ENCODE results near the gene PES1. TPM values are rescaled to one million over a fixed set of nuclear protein-coding genes. Genes with fewer than 3 reads are reported as not detected.

PES1 gene
- total RNA-seq = 113 and 115 TPM in 2 replicates

GRCh38 chr22:30591588-30592359 is at the start of gene PES1:
Gene PES1 (minus strand): TSS chr22:30591910. CDS start chr22:30591833, 77 bp downstream.

GRCh38 chr22:30635273-30636225 is 43.8 kb upstream of the PES1 start, which contains the start of gene SLC35E4:
Gene SLC35E4 (plus strand): TSS chr22:30635781. CDS start chr22:30636451, 670 bp downstream.

DNA sequence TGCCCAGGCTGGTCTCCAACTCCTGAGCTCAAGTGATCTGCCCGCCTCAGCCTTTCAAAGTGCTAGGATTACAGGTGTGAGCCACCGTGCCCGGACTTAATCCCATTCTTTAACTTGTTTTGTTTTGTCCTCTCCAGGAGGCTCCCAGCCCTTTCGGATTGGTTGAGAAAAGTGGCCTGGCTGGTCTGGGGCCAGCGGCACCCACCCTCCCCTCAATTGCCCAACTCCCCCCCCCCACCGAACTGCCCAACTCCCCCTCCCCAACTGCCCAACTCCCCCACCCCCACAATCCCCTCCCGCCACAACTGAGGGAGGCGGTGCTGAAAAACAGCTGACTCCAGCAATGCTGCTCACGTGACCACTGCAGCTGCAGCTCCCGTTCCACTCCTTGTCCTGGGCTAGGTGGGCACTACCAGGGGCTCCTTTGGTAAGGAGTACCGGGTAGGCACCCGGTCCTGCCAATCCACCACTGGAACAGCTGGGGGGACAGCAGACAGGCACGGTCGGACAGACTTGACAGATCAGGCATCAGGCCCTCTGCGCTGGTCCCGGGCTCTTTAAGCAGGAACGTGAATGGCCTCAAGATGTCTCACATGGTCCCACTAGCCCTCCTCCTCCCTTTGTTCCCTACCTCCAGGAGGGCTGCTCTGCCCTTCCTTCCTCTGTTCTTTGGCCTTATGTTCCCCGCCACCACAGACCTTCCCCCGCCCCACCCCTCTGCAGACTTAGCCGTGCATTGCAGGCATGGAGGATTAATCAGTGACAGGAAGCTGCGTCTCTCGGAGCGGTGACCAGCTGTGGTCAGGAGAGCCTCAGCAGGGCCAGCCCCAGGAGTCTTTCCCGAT is 15.0 kb upstream of the PES1 start, which contains the start of gene TCN2:
TSS of gene TCN2 (plus strand) at position 720 of the 845 bp plus-strand sequence. CDS start 158 bp downstream, outside the sequence.

DNA sequence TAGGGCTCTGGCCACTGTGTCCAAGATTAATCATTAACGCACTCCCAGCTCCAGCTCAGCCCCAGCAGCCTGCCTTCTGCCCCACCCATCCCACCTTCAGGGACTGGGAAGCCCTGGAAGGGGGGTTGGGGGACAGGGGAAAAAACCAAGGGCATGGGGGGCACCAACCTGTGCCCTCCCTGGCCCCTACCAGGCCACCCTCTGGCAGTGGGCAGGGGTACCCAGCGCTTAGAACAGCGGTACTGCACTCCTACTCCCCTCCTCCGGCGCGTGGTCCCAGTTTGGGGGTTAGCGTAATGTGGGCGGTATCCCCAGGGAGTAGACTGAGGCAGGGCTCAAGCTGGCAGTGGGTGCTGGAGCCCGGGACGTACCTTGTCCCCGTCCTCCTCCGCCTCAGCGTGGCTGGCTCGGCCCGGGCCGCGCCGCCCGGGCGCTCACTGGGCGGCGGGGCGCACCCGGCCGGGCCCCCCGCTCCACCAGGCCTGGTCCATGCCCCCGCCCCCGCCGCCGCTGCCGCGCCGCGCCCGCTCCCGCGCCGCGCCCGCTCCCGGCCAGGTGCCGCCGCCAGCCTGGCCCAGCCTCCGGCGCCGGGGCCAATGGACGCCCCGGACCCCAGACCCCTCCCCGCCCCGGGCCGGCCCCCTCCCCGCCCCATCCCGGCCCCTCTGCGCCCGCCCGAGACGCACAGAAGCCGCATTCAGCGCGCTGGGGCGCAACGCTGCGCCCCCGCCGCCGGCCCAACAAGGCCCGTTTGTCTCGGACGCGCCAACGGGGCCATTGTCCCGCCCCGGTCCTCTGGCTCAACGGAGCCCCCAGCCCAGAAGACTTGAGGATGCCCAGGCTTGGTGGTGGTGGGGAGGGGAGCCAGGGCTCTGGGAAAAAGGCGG is 17.4 kb downstream of the PES1 start, which contains the start of gene GAL3ST1:
TSS of gene GAL3ST1 (minus strand) at position 571 of the 887 bp plus-strand sequence. CDS start 17,273 bp downstream, outside the sequence.

GRCh38 chr22:30546616-30547015 is 45.1 kb downstream of the PES1 start, which contains the start of gene SEC14L6:
Gene SEC14L6 (minus strand): TSS chr22:30546741. CDS start chr22:30546682, 59 bp downstream.

Other genes starting within 250 kb of the PES1 start
- 19.5 and 41.4 TPM in 2 replicates for gene SF3A1, start 235.0 kb downstream of the PES1 start, total RNA-seq
- 1.1 and 1.6 TPM in 2 replicates for gene CCDC157, start 234.9 kb downstream of the PES1 start, total RNA-seq
- 12.9 and 14.5 TPM in 2 replicates for gene RNF215, start 204.5 kb downstream of the PES1 start, total RNA-seq
- 17.4 and 25.0 TPM in 2 replicates for gene SEC14L2, start 194.9 kb downstream of the PES1 start, total RNA-seq
- 6.6 and 10.9 TPM in 2 replicates for gene MTFP1, start 166.1 kb downstream of the PES1 start, total RNA-seq
- gene SEC14L3, start 119.9 kb downstream of the PES1 start, total RNA-seq = not detected in 2 replicates
- 0.78 and 1.1 TPM in 2 replicates for gene SEC14L4, start 86.2 kb downstream of the PES1 start, total RNA-seq
- under 0.01 TPM in 1 of 2 replicates, not detected in the other for gene SEC14L6, start 45.2 kb downstream of the PES1 start, total RNA-seq
- not detected in 2 replicates for gene GAL3ST1, start 17.2 kb downstream of the PES1 start, total RNA-seq
- 7.7 and 11.3 TPM in 2 replicates for gene TCN2, start 15.3 kb upstream of the PES1 start, total RNA-seq
- 25.0 and 103 TPM in 2 replicates for gene SLC35E4, start 43.9 kb upstream of the PES1 start, total RNA-seq
- 10.3 and 21.1 TPM in 2 replicates for gene DUSP18, start 76.0 kb upstream of the PES1 start, total RNA-seq
- gene OSBP2, start 103.0 kb upstream of the PES1 start, total RNA-seq = 2.9 and 20.1 TPM in 2 replicates